ENCODE data around the gene ZRANB3.
"Not testable (repeated sequence)": the region's sequence is repeated elsewhere in the genome, so short reads cannot be mapped to it uniquely, and the experiment has no call there.

Gene ZRANB3

DNA sequence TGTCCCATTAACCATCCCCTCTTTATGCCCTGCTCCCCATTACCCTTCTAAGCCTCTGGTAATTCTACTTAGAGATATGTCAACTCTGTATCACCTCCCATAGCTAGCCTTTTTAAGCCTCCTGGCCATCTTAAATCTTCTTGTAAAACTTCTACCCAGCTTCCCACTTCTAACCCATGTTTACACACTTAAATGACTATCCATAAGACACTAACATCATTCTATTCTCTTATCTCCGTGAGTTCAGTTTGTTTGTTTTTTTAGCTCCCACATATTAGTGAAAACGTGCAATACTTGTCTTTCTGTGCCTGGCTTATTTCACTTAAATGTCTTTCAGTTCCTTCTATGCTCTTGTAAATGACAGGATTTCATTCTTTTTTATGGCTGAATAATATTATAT lies 436.5 kb downstream of the ZRANB3 start:
- DNase-seq (ENCODE audit: insufficient read length, low spot score): no peak
- no peak for FAIRE-seq

DNA sequence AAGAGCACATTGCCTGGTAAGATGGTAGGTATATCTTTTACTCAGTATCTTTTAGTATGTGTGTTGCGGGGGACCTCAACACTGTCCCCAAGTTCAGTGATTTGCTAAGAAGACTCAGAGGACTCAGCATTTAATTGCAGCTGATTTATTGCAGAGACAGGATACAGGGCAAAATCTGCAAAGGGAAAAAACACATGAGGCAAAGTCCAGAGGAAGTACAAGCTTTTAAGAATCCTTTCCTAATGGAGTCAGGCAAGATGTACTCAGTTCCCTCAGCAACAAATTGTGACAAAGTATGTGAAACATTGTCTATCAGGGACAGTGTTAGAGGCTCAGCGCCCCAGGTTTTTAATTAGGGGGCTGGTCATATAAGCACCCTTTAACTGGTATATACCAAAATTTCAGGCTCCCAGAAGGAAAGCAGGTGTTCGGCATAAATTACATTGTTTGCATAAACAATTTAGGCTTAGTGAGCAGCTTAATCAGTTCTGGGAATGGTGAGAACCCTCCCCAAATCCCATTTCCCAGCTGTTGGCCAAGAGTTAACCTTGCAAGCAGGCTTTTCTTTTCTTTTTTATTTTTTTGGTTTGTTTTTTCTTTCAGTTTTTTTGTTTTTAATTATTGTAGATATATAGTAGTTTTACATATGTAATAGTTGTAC lies 437.2 kb downstream of the ZRANB3 start:
- FAIRE-seq (no peak), DNase-seq (ENCODE audit: insufficient read length, low spot score) (no peak)

DNA sequence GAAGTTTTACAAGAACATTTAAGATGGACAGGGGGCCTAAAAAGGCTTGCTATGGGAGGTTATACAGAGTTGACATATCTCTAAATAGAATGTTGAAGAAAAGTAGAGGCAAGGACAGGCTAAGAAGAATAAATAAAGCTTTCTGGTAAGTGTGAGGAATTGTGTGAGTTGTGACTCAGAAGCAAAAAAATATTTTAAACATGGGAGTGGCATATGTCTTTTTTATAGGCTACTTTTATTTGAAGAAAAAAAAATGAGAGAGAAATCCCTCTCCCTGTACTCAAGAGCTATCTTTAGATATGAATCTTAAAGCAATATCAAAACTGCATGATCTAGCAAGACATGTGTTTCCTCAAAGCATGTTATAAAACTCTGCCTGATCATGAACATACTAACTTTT lies 437.8 kb downstream of the ZRANB3 start:
- no peak for DNase-seq (ENCODE audit: insufficient read length, low spot score)

DNA sequence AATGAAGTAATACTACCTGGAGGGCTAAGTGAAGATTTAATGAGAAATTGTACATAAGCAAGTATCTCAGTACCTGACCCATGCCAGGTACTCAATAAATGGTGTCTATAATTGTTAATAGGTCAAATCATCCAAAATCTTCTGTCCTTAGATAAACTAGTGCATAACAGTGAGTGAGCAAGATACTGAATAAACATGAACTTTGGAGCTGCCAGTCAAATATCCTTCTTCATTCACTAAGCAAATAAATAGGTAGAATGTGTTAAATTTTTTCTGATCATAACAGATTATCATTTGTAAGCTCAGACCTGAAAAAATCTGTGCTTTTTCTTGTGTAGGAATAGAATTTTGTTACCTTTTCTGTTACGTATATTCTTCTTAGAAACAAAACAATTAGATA lies 439.3 kb downstream of the ZRANB3 start:
- no peak for DNase-seq (ENCODE audit: insufficient read length, low spot score)
- no peak for FAIRE-seq

More for the DNA sequence above, 437.8 kb downstream of the ZRANB3 start:
- no peak for FAIRE-seq

DNA sequence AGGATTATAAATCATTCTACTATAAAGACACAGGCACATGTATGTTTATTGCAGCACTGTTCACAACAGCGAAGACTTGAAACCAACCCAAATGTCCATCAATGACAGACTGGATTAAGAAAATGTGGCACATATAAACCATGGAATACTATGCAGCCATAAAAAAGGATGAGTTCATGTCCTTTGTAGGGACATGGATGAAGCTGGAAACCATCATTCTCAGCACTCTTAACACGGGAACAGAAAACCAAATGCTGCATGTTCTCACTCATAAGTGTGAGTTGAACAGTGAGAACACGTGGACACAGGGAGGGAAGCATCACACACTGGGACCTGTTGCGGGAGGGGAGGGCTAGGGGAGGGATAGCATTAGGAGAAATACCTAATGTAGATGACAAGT lies 441.4 kb downstream of the ZRANB3 start:
- DNase-seq (ENCODE audit: insufficient read length, low spot score): not testable (repeated sequence)

More for the DNA sequence above, 441.4 kb downstream of the ZRANB3 start:
- not testable (repeated sequence) for FAIRE-seq
